CD14-positive monocyte (primary cell): Measurements from ENCODE around the gene DNAH1. TPM values are rescaled to one million over a fixed set of nuclear protein-coding genes. Genes with fewer than 3 reads are reported as not detected.
A peak's percentile ranks its signal among the peaks of the same experiment; 100 is the strongest.

Experiments
- DNase-seq, 3 donors: peaks; one replicate each; pipeline ENCODE4 v3.0.0-alpha.2; 2011 to 2022
- H2AFZ ChIP-seq: 2 replicates; pipeline ENCODE4 v1.6.0; 2012; ENCODE audit warnings: mild to moderate bottlenecking, low read depth, low read length, inconsistent platforms; ENCODE audit not compliant: insufficient read depth, poor library complexity, severe bottlenecking
- H3K27ac ChIP-seq, 2 donors: 1 replicate in 1 of 2; 2 replicates in 1 of 2; pipeline ENCODE4 v1.5.1; 2012 to 2013; ENCODE audit warnings: low read length in 2 of 2, control low read depth in 1 of 2, inconsistent platforms in 1 of 2, low read depth in 1 of 2, mild to moderate bottlenecking in 1 of 2
- H3K27me3 ChIP-seq, 2 donors: one replicate each; pipeline versions ENCODE4 v1.6.0 to v1.6.1; 2011 to 2013; ENCODE audit warnings: low read length in 2 of 2; ENCODE audit not compliant: control insufficient read depth in 2 of 2, insufficient read depth in 2 of 2
- H3K36me3 ChIP-seq, 2 donors: replicated peaks in 1 of 2; 1 replicate in 1 of 2; 2 replicates in 1 of 2; pipeline versions ENCODE4 v1.5.1 to v1.6.1; 2012 to 2013; ENCODE audit warnings: low read length in 2 of 2, control low read depth in 1 of 2, inconsistent platforms in 1 of 2, mild to moderate bottlenecking in 1 of 2; ENCODE audit not compliant: insufficient read depth in 2 of 2, control insufficient read depth in 1 of 2
- H3K4me1 ChIP-seq, 2 donors: 1 replicate in 1 of 2; 2 replicates in 1 of 2; pipeline versions ENCODE4 v1.5.1 to v1.6.1; 2012 to 2013; ENCODE audit warnings: low read length in 2 of 2, control low read depth in 1 of 2, inconsistent platforms in 1 of 2, mild to moderate bottlenecking in 1 of 2, moderate library complexity in 1 of 2; ENCODE audit not compliant: insufficient read depth in 2 of 2, control insufficient read depth in 1 of 2
- H3K4me2 ChIP-seq: replicated peaks from 2 replicates; pipeline ENCODE3; 2012; ENCODE audit warnings: low read length, moderate library complexity, mild to moderate bottlenecking; ENCODE audit not compliant: poor library complexity, severe bottlenecking; ENCODE audit errors: extremely low read depth
- H3K4me3 ChIP-seq, 3 experiments: fragments of 200-600 bp in 1 of 3; sonication (generic) in 1 of 3; replicated peaks in 1 of 3; 1 replicate in 2 of 3; 2 replicates in 1 of 3; pipeline ENCODE4 v1.5.1; 2011 to 2013; ENCODE audit warnings: low read length in 3 of 3, mild to moderate bottlenecking in 3 of 3, control low read depth in 2 of 3, low read depth in 2 of 3, inconsistent platforms in 1 of 3, moderate library complexity in 1 of 3
- H3K79me2 ChIP-seq: 2 replicates; pipeline ENCODE4 v1.6.0; 2012; ENCODE audit warnings: mild to moderate bottlenecking, control low read depth, inconsistent platforms, low read length, moderate library complexity; ENCODE audit not compliant: insufficient read depth
- H3K9ac ChIP-seq: 2 replicates; pipeline ENCODE4 v1.6.0; 2017; ENCODE audit warnings: low read length, mild to moderate bottlenecking; ENCODE audit not compliant: insufficient read depth, poor library complexity, severe bottlenecking
- H3K9me3 ChIP-seq, 2 donors: replicated peaks in 1 of 2; 1 replicate in 1 of 2; 2 replicates in 1 of 2; pipeline versions ENCODE4 v1.5.1 to v1.6.1; 2012 to 2013; ENCODE audit warnings: low read length in 2 of 2, control low read depth in 1 of 2; ENCODE audit not compliant: control insufficient read depth in 1 of 2, insufficient read depth in 1 of 2
- H4K20me1 ChIP-seq: 2 replicates; pipeline ENCODE4 v1.6.0; 2012; ENCODE audit warnings: mild to moderate bottlenecking, low read length, control low read depth, moderate library complexity; ENCODE audit not compliant: insufficient read depth
- H3K27ac Mint-ChIP-seq, 7 donors: one replicate each; pipeline ENCODE4 v1.8.0; 2020; ENCODE audit warnings: mild to moderate bottlenecking in 7 of 7, mixed read lengths in 7 of 7, moderate library complexity in 6 of 7, inconsistent platforms in 2 of 7
- H3K27me3 Mint-ChIP-seq, 3 donors: one replicate each; pipeline ENCODE4 v1.8.0; 2021 to 2022; ENCODE audit warnings: low read depth in 3 of 3, mild to moderate bottlenecking in 3 of 3, mixed read lengths in 3 of 3, moderate library complexity in 3 of 3, inconsistent platforms in 1 of 3
- H3K36me3 Mint-ChIP-seq, 2 donors: one replicate each; pipeline ENCODE4 v1.8.0; 2020; ENCODE audit warnings: mixed read lengths in 2 of 2, inconsistent platforms in 1 of 2, mild to moderate bottlenecking in 1 of 2
- H3K4me1 Mint-ChIP-seq: one replicate; pipeline ENCODE4 v1.8.0; 2020; ENCODE audit warnings: mild to moderate bottlenecking, mixed read lengths
- H3K4me3 Mint-ChIP-seq, 2 donors: one replicate each; pipeline ENCODE4 v1.8.0; 2020; ENCODE audit warnings: mild to moderate bottlenecking in 2 of 2, mixed read lengths in 2 of 2, moderate library complexity in 1 of 2
- H3K9me3 Mint-ChIP-seq, 7 donors: one replicate each; pipeline ENCODE4 v1.8.0; 2020 to 2022; ENCODE audit warnings: mixed read lengths in 7 of 7, mild to moderate bottlenecking in 6 of 7, moderate library complexity in 6 of 7, inconsistent platforms in 2 of 7
- CTCF ChIP-seq: fragments of 200-600 bp; IDR thresholded peaks from one replicate; pipeline ENCODE4 v1.8.0; 2022; ENCODE audit warnings: antibody characterized with exemption, mild to moderate bottlenecking
- whole genome bisulfite sequencing: methylation state at CpG from one replicate; pipeline ENCODE4 v1.1.5; 2013; ENCODE audit warnings: missing lambda C conversion rate; ENCODE audit not compliant: insufficient coverage; 5-methylcytosine and 5-hydroxymethylcytosine counted together
- intact Hi-C, 2 donors: fragments of 100-400 bp; cut with micrococcal nuclease; formaldehyde crosslinking; loops; one replicate each; pipeline versions ENCODE4 v1.15.0 to v1.15.1; 2023
- polyA plus RNA-seq, 3 donors: library from polyadenylated mRNA; depleted of rRNA in 1 of 3; unstranded in 2 of 3; stranded (reverse) in 1 of 3; fragments of 300-500 nt in 2 of 3; fragments of >200 nt in 1 of 3; fragmentation: Illumina TruSeq in 2 of 3; gene quantifications; 1 replicate in 2 of 3; 2 replicates in 1 of 3; pipeline ENCODE4 v1.2.3, GENCODE V29; 2012 to 2021

DNAH1 gene
- polyA plus RNA-seq, 3 donors: 0.15 to 47.0 (median 0.25) TPM

GRCh38 chr3:52399131-52399530, 83.0 kb downstream of the DNAH1 start:
- DNase-seq: no peak
- no peaks in the 10 kb centered on the region for H3K4me1 Mint-ChIP-seq
- no peak overlapping the region for H2AFZ ChIP-seq
- peaks cover 52 to 70% of the 10 kb centered on the region in 2 donors for H3K36me3 Mint-ChIP-seq
- no peak overlapping the region for H3K4me2 ChIP-seq
- peaks cover 0 to 2% (median 0%) of the 10 kb centered on the region in 7 donors for H3K9me3 Mint-ChIP-seq
- no peaks in the 10 kb centered on the region for H3K9me3 ChIP-seq
- 89% methylated on average over 3 of the region's 4 CpGs for WGBS
- no peaks in the 10 kb centered on the region for H3K79me2 ChIP-seq
- H3K36me3 ChIP-seq: peaks cover 54 to 66% of the 10 kb centered on the region in 2 donors
- intact Hi-C loops: no loop called here
- H4K20me1 ChIP-seq: peaks cover 3% of the 10 kb centered on the region
- no peaks in the 10 kb centered on the region for H3K27me3 ChIP-seq
- H3K9ac ChIP-seq: no peak overlapping the region
- H3K27ac ChIP-seq: no peak overlapping the region
- H3K4me1 ChIP-seq: no peaks in the 10 kb centered on the region
- H3K4me3 Mint-ChIP-seq: no peak overlapping the region
- peak overlapping the region in 1 of 7 donors; percentile 54 for H3K27ac Mint-ChIP-seq
- no peaks in the 10 kb centered on the region for H3K27me3 Mint-ChIP-seq
- TF ChIP-seq CTCF: no peak
- H3K4me3 ChIP-seq: no peak overlapping the region

- no peaks in the 10 kb centered on the region for H3K9me3 ChIP-seq
- Mint-ChIP-seq H3K27me3 (no peaks in the 10 kb centered on the region), H3K4me1 (no peaks in the 10 kb centered on the region), H3K4me3 (no peak overlapping the region), H3K36me3 (peaks cover 53 to 70% of the 10 kb centered on the region in 2 donors), H3K9me3 (peaks cover 0 to 2% (median 0%) of the 10 kb centered on the region in 7 donors), H3K27ac (no peak overlapping the region)
- intact Hi-C loops: no loop called here
- no peaks in the 10 kb centered on the region for H3K4me1 ChIP-seq
- peaks cover 57 to 67% of the 10 kb centered on the region in 2 donors for H3K36me3 ChIP-seq
- no peak overlapping the region for H2AFZ ChIP-seq
- WGBS: 99% methylated on average over 5 of the region's 6 CpGs
- no peak for DNase-seq
- no peak overlapping the region for H3K4me2 ChIP-seq
- H3K27me3 ChIP-seq: no peaks in the 10 kb centered on the region
- no peak overlapping the region for H3K27ac ChIP-seq
- no peaks in the 10 kb centered on the region for H3K79me2 ChIP-seq
- no peak overlapping the region for H3K4me3 ChIP-seq
- no peak overlapping the region for H3K9ac ChIP-seq
- no peak for TF ChIP-seq CTCF
- H4K20me1 ChIP-seq: peaks cover 8% of the 10 kb centered on the region
Measured at GRCh38 chr3:52399593-52399992, 83.5 kb downstream of the DNAH1 start.
